DOHH2 (cell line): ENCODE measurements around the gene FAM114A2.
"Not testable (repeated sequence)": the region's sequence is repeated elsewhere in the genome, so short reads cannot be mapped to it uniquely, and the experiment has no call there.

Experiments
- H3F3A ChIP-seq: fragments of 200-600 bp; sonication (generic), shearing (Covaris generic); 2 replicates; pipeline ENCODE4 v1.6.0; 2016; ENCODE audit warnings: antibody characterized with exemption, mild to moderate bottlenecking; ENCODE audit not compliant: control insufficient read depth, insufficient read depth
- H3K27ac ChIP-seq: fragments of 200-600 bp; sonication (generic); 2 replicates; pipeline ENCODE4 v1.5.1; 2014; ENCODE audit warnings: low read depth, mild to moderate bottlenecking, low read length, moderate library complexity
- H3K27me3 ChIP-seq: fragments of 200-600 bp; sonication (generic); 2 replicates; pipeline ENCODE4 v1.6.1; 2014; ENCODE audit warnings: mild to moderate bottlenecking, low read length, mixed read lengths; ENCODE audit not compliant: control insufficient read depth
- H3K36me3 ChIP-seq: fragments of 200-600 bp; sonication (generic); 2 replicates; pipeline ENCODE4 v1.6.1; 2014; ENCODE audit warnings: mild to moderate bottlenecking, low read length, moderate library complexity, mixed read lengths; ENCODE audit not compliant: control insufficient read depth
- H3K4me1 ChIP-seq: fragments of 200-600 bp; sonication (generic); 2 replicates; pipeline ENCODE4 v1.6.1; 2014; ENCODE audit warnings: mild to moderate bottlenecking, low read length, mixed read lengths; ENCODE audit not compliant: control insufficient read depth
- H3K4me2 ChIP-seq: fragments of 200-600 bp; sonication (generic); 2 replicates; pipeline ENCODE4 v1.6.0; 2014; ENCODE audit warnings: mild to moderate bottlenecking, low read length, moderate library complexity
- H3K4me3 ChIP-seq: fragments of 200-600 bp; sonication (generic); 2 replicates; pipeline ENCODE4 v1.5.1; 2014; ENCODE audit warnings: mild to moderate bottlenecking, low read length, mixed read lengths
- H3K79me2 ChIP-seq: fragments of 200-600 bp; sonication (generic); 2 replicates; pipeline ENCODE4 v1.6.1; 2014; ENCODE audit warnings: mild to moderate bottlenecking, low read length, mixed read lengths; ENCODE audit not compliant: control insufficient read depth
- H3K9me2 ChIP-seq: fragments of 200-600 bp; sonication (generic); replicated peaks from 2 replicates; pipeline ENCODE4 v1.6.1; 2014; ENCODE audit warnings: mild to moderate bottlenecking, low read length, mixed read lengths; ENCODE audit not compliant: control insufficient read depth
- H3K9me3 ChIP-seq: fragments of 200-600 bp; sonication (generic); 2 replicates; pipeline ENCODE4 v1.6.1; 2014; ENCODE audit warnings: antibody characterized with exemption, low read length, mixed read lengths; ENCODE audit not compliant: control insufficient read depth, insufficient read depth
- H4K20me1 ChIP-seq: fragments of 200-600 bp; sonication (generic); 2 replicates; pipeline ENCODE4 v1.6.0; 2014; ENCODE audit warnings: low read depth, mild to moderate bottlenecking, antibody characterized with exemption, low read length, moderate library complexity; ENCODE audit not compliant: control insufficient read depth, insufficient read depth
- EZH2phosphoT487 ChIP-seq: fragments of 200-600 bp; sonication (generic); IDR thresholded peaks from 2 replicates; pipeline ENCODE4 v1.6.1; 2017; ENCODE audit warnings: borderline replicate concordance, mild to moderate bottlenecking, antibody characterized with exemption, low read length, moderate library complexity, mixed read lengths
- TF ChIP-seq, protein P1 (sequence below): fragments of 200-600 bp; sonication (generic); IDR thresholded peaks from one replicate; pipeline ENCODE4 v1.5.1; 2014; ENCODE audit warnings: antibody characterized with exemption, mild to moderate bottlenecking, low read depth, low read length; ENCODE audit not compliant: poor library complexity, severe bottlenecking

The FAM114A2 gene

DNA sequence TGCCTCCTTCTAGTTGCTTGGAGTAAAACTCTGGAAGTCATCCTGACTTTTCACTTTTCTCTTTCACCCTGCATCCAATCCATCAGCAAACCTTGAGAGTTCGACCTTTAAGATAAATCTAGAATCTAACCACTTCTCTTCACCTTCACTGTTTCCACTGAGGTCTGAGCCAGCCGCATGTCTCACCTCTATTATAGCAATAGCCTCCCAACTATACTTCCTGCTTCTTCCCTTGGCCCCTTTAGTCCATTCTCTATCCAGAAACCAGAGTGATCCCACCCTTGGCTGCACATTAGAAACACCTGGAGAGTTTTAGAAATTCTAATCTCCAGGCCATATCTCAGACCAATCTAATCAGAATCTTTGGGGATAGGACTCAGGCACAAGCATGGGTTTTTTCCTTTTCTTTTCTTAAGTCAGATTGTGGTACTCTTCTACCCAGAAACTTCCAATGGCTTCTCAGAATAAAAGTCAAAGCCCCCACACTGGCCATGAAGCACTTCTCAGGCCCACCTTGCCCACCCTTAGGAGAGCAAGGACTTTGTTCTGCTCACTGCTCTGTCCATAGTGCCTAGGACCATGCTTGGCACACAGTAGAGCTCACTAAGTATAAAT is 33.2 kb upstream of the FAM114A2 start:
- TF ChIP-seq, protein P1, sequence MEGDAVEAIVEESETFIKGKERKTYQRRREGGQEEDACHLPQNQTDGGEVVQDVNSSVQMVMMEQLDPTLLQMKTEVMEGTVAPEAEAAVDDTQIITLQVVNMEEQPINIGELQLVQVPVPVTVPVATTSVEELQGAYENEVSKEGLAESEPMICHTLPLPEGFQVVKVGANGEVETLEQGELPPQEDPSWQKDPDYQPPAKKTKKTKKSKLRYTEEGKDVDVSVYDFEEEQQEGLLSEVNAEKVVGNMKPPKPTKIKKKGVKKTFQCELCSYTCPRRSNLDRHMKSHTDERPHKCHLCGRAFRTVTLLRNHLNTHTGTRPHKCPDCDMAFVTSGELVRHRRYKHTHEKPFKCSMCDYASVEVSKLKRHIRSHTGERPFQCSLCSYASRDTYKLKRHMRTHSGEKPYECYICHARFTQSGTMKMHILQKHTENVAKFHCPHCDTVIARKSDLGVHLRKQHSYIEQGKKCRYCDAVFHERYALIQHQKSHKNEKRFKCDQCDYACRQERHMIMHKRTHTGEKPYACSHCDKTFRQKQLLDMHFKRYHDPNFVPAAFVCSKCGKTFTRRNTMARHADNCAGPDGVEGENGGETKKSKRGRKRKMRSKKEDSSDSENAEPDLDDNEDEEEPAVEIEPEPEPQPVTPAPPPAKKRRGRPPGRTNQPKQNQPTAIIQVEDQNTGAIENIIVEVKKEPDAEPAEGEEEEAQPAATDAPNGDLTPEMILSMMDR, result no peak
- TF ChIP-seq EZH2phosphoT487, result no peak
- Histone ChIP-seq H3K27ac (no peak overlapping the region), H3K79me2 (no peaks in the 10 kb centered on the region), H3K9me2 (no peaks in the 10 kb centered on the region), H3F3A (no peaks in the 10 kb centered on the region), H3K4me2 (peak overlapping the region; percentile 39), H3K27me3 (peaks cover 22% of the 10 kb centered on the region), H3K36me3 (no peaks in the 10 kb centered on the region), H3K4me3 (no peak overlapping the region), H3K4me1 (no peaks in the 10 kb centered on the region), H3K9me3 (no peaks in the 10 kb centered on the region), H4K20me1 (no peaks in the 10 kb centered on the region)

DNA sequence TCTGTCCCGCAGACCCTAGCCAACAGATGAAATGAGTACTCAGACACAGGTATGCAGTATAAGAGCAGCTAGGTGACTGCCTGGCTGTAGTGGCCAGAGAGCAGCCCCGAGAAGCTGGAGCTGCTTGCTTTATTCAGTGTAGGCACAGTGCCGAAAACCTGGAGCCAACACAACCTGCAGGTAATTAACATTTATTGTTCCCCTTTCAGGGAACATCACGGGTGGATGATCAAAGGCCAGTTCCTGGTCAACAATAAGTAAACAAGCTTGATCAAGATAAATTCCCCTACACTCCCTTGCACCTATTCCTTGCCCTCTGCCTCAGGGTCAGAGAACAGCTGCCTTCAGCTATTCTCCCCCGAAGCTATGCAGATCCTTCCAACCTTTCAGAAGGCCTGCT is 31.1 kb upstream of the FAM114A2 start:
- not testable (repeated sequence) for H3K9me3 ChIP-seq, H4K20me1 ChIP-seq, H3K9me2 ChIP-seq, H3K36me3 ChIP-seq, H3K79me2 ChIP-seq, H3K4me3 ChIP-seq, H3F3A ChIP-seq, H3K27ac ChIP-seq, H3K4me1 ChIP-seq, H3K4me2 ChIP-seq
- H3K27me3 ChIP-seq, result peaks cover 16% of the 10 kb centered on the region; the same call in 1 of the 2 replicates

DNA sequence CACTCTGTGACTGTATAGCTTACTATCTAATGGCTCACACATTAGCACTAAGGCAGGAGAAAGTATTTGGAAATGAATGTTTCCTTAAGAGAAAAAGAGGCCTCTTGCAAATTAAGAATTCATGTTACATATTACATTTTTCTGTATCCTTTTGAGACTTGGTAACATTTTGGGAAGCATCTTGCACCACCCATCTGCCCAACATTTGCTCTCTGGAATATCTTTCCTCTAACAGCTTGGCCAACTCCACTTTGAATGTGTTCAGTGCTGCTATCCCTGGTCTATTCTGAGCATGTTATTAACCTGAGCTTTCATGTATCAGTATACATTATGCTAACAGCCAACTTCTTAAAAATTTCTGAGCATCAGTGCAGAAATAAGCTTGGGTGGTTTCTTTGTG is 27.3 kb upstream of the FAM114A2 start:
- TF ChIP-seq, protein P1, result no peak
- no peak for TF ChIP-seq EZH2phosphoT487
- no peak overlapping the region for H3K4me2 ChIP-seq
- no peaks in the 10 kb centered on the region for H4K20me1 ChIP-seq
- 0 out of 2 replicates have a peak, but pooled peaks cover 4% of the 10 kb centered on the region for H3K27me3 ChIP-seq
- no peaks in the 10 kb centered on the region for H3K9me2 ChIP-seq
- H3K4me1 ChIP-seq, result no peaks in the 10 kb centered on the region
- H3K36me3 ChIP-seq, result no peaks in the 10 kb centered on the region
- no peak overlapping the region for H3K4me3 ChIP-seq
- no peaks in the 10 kb centered on the region for H3K79me2 ChIP-seq
- no peak overlapping the region for H3K27ac ChIP-seq
- no peaks in the 10 kb centered on the region for H3F3A ChIP-seq
- H3K9me3 ChIP-seq, result no peaks in the 10 kb centered on the region

DNA sequence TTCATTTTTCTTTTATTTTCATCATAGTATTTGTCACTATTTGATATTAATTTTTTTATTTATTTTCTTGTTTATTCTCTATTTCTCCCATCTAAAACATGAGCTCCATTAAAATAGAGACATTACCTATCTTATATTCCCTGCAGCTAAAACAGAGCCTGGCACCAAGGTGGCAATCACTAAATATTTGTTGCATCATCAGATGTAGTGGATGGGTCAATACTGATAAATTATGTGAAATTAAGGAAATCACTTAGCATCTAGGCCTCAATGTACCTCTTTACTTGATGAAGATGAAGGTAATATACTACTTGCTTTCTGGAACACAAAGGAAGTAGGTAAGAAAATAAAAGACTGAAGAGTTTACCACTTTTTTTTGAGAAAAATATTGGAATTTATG is 24.7 kb upstream of the FAM114A2 start:
- Histone ChIP-seq H3K79me2 (no peaks in the 10 kb centered on the region), H3F3A (no peaks in the 10 kb centered on the region), H3K4me2 (no peak overlapping the region), H3K27ac (no peak overlapping the region), H3K4me3 (no peak overlapping the region), H3K4me1 (peaks cover 16% of the 10 kb centered on the region), H3K9me2 (no peaks in the 10 kb centered on the region), H3K9me3 (no peaks in the 10 kb centered on the region), H3K27me3 (no peaks in the 10 kb centered on the region), H4K20me1 (no peaks in the 10 kb centered on the region; the same call in 1 of the 2 replicates), H3K36me3 (no peaks in the 10 kb centered on the region)
- TF ChIP-seq, protein P1, result no peak
- TF ChIP-seq EZH2phosphoT487, result no peak
